ENCODE results near the gene MYLK3. TPM values are rescaled to one million over a fixed set of nuclear protein-coding genes. Genes with fewer than 3 reads are reported as not detected.

The MYLK3 gene
- 0.14 and 0.44 TPM in 2 replicates for total RNA-seq

GRCh38 chr16:46747777-46748651, at the start of gene MYLK3:
MYLK3 (minus strand) TSS chr16:46748344; CDS start chr16:46748193, 151 bp downstream.

GRCh38 chr16:46689365-46690280, 58.5 kb downstream of the MYLK3 start, which contains the start of gene ORC6:
ORC6 (plus strand) TSS chr16:46689659; CDS start chr16:46689706, 47 bp downstream.

GRCh38 chr16:46688654-46689364, 59.3 kb downstream of the MYLK3 start, which contains the start of gene VPS35:
VPS35 (minus strand) TSS chr16:46689178; CDS start chr16:46689133, 45 bp downstream.

Other genes starting within 250 kb of the MYLK3 start
- gene SHCBP1, start 127.0 kb downstream of the MYLK3 start, total RNA-seq: 0.66 and 42.1 TPM in 2 replicates
- gene VPS35, start 59.2 kb downstream of the MYLK3 start, total RNA-seq: 104 and 169 TPM in 2 replicates
- 2.0 and 21.3 TPM in 2 replicates for gene ORC6, start 58.7 kb downstream of the MYLK3 start, total RNA-seq
- gene C16orf87, start 82.8 kb upstream of the MYLK3 start, total RNA-seq: 7.9 and 12.9 TPM in 2 replicates
- 17.3 and 17.5 TPM in 2 replicates for gene GPT2, start 136.0 kb upstream of the MYLK3 start, total RNA-seq
- gene DNAJA2, start 225.3 kb upstream of the MYLK3 start, total RNA-seq: 67.0 and 80.3 TPM in 2 replicates

Data from placental pericyte (primary cell).